HepG2 (cell line): Measurements from ENCODE around the gene COA5. TPM values are rescaled to one million over a fixed set of nuclear protein-coding genes. Genes with fewer than 3 reads are reported as not detected.

ENCODE experiments used
- FOSL1 ChIP-seq: sonication (generic); formaldehyde crosslinking; IDR thresholded peaks from 2 replicates; pipeline ENCODE4 v1.9.0; 2021; ENCODE audit warnings: missing genetic modification reagents, borderline replicate concordance
- HNF1A ChIP-seq, 2 experiments: sonication (generic) in 1 of 2; formaldehyde crosslinking in 1 of 2; IDR thresholded peaks; 2 replicates each; pipeline versions ENCODE4 v1.4.0 to v1.6.1; 2016 to 2020; ENCODE audit warnings: borderline replicate concordance in 1 of 2, low read depth in 1 of 2, mild to moderate bottlenecking in 1 of 2, missing genetic modification reagents in 1 of 2
- HOXA5 ChIP-seq: sonication (generic); formaldehyde crosslinking; IDR thresholded peaks from 2 replicates; pipeline ENCODE4 v1.4.0; 2020; ENCODE audit warnings: missing genetic modification reagents
- KLF6 ChIP-seq: IDR thresholded peaks from 2 replicates; pipeline ENCODE4 v1.8.0; 2016; ENCODE audit warnings: missing biosample characterization, missing genetic modification reagents
- MATR3 ChIP-seq: sonication (generic); formaldehyde crosslinking; IDR thresholded peaks from 2 replicates; pipeline ENCODE4 v1.4.0; 2020; ENCODE audit warnings: missing genetic modification reagents
- MAX ChIP-seq: IDR thresholded peaks from 2 replicates; pipeline ENCODE4 v1.6.1; 2012; ENCODE audit warnings: inconsistent platforms
- MLXIP ChIP-seq: sonication (generic); formaldehyde crosslinking; IDR thresholded peaks from 2 replicates; pipeline ENCODE4 v1.9.0; 2021; ENCODE audit warnings: missing genetic modification reagents, borderline replicate concordance
- REL ChIP-seq: sonication (generic); formaldehyde crosslinking; conservative IDR thresholded peaks from 2 replicates; pipeline ENCODE4 v1.8.0; 2022; ENCODE audit warnings: mild to moderate bottlenecking, missing genetic modification reagents, moderate library complexity
- TOE1 ChIP-seq: sonication (generic); formaldehyde crosslinking; IDR thresholded peaks from 2 replicates; pipeline ENCODE4 v1.4.0; 2020; ENCODE audit warnings: mild to moderate bottlenecking, missing genetic modification reagents
- TRAFD1 ChIP-seq: sonication (generic); formaldehyde crosslinking; IDR thresholded peaks from 2 replicates; pipeline ENCODE4 v1.5.1; 2020; ENCODE audit warnings: missing genetic modification reagents, mild to moderate bottlenecking, borderline replicate concordance
- YY1 ChIP-seq: IDR thresholded peaks from 2 replicates; pipeline ENCODE4 v1.6.1; 2011; ENCODE audit warnings: low read length, low read depth, moderate library complexity, mild to moderate bottlenecking; ENCODE audit not compliant: insufficient read depth, insufficient replicate concordance
- ZBTB44 ChIP-seq: sonication (generic); formaldehyde crosslinking; IDR thresholded peaks from 2 replicates; pipeline ENCODE4 v1.4.0; 2020; ENCODE audit warnings: missing genetic modification reagents
- ZMYM2 ChIP-seq: sonication (generic); formaldehyde crosslinking; IDR thresholded peaks from 2 replicates; pipeline ENCODE4 v1.8.0; 2022; ENCODE audit warnings: mild to moderate bottlenecking, missing genetic modification reagents
- ZNF567 ChIP-seq: sonication (generic); formaldehyde crosslinking; IDR thresholded peaks from 2 replicates; pipeline ENCODE4 v1.8.1; 2023; ENCODE audit warnings: mild to moderate bottlenecking, missing genetic modification reagents, borderline replicate concordance
- ZNF589 ChIP-seq: sonication (generic); formaldehyde crosslinking; conservative IDR thresholded peaks from 2 replicates; pipeline ENCODE4 v1.8.0; 2022; ENCODE audit warnings: mild to moderate bottlenecking, moderate library complexity, missing genetic modification reagents
- ZNF629 ChIP-seq: sonication (generic); formaldehyde crosslinking; conservative IDR thresholded peaks from 2 replicates; pipeline ENCODE4 v1.5.0; 2020; ENCODE audit warnings: missing genetic modification reagents
- ZNF644 ChIP-seq: IDR thresholded peaks from 2 replicates; pipeline ENCODE4 v1.6.1; 2016; ENCODE audit warnings: low read depth
- ZNF7 ChIP-seq: IDR thresholded peaks from 2 replicates; pipeline ENCODE4 v1.6.1; 2016; ENCODE audit warnings: missing biosample characterization, missing genetic modification reagents
- ZNF761 ChIP-seq: sonication (generic); formaldehyde crosslinking; conservative IDR thresholded peaks from 2 replicates; pipeline ENCODE4 v1.4.0; 2020; ENCODE audit warnings: mild to moderate bottlenecking, missing genetic modification reagents
- ZSCAN29 ChIP-seq: sonication (generic); formaldehyde crosslinking; conservative IDR thresholded peaks from 2 replicates; pipeline ENCODE4 v1.4.0; 2020; ENCODE audit warnings: mild to moderate bottlenecking, missing genetic modification reagents
- polyA plus RNA-seq, 8 experiments: library from polyadenylated mRNA; depleted of rRNA in 3 of 8; stranded (reverse) in 7 of 8; unstranded in 1 of 8; fragments of >200 nt; fragmentation: Illumina TruSeq in 4 of 8; extraction: Trizol in 4 of 8; gene quantifications; 2 replicates each; pipeline versions ENCODE4 v1.2.1 to v1.2.3, GENCODE V29; 2011 to 2016; ENCODE audit warnings: low read depth in 4 of 8, missing spikeins in 1 of 8, mixed read lengths in 1 of 8; ENCODE audit not compliant: insufficient read depth in 1 of 8
- total RNA-seq, 5 experiments: library from RNA; depleted of rRNA; stranded (reverse); fragments of >200 nt; fragmentation: Illumina TruSeq; extraction: Trizol; gene quantifications; 2 replicates each; pipeline ENCODE4 v1.2.3, GENCODE V29; 2016; ENCODE audit warnings: low read depth in 1 of 5

The COA5 gene
- total and polyA plus RNA-seq, 2 of the 13 experiments (the other 11 are each of a cell fraction or from before 2014, with no cell fraction given) = 43.6 to 64.5 TPM

- TF ChIP-seq YY1 (peak; percentile 42), MLXIP (no peak), ZMYM2 (no peak), ZNF567 (CRISPR knock-in tag) (no peak), ZSCAN29 (CRISPR knock-in tag) (no peak), MATR3 (CRISPR knock-in tag) (no peak), ZNF589 (CRISPR knock-in tag) (no peak), REL (CRISPR knock-in tag) (no peak), TOE1 (CRISPR knock-in tag) (no peak), ZBTB44 (no peak), MAX (peak; percentile 29; the same call in 1 of the 2 replicates), ZNF629 (CRISPR knock-in tag) (no peak), KLF6 (CRISPR knock-in tag) (no peak), ZNF761 (CRISPR knock-in tag) (no peak), HOXA5 (CRISPR knock-in tag) (no peak), HNF1A (IDR thresholded peaks at IDR 0.05; ENCODE audit: low read depth) (no peak), HNF1A (CRISPR knock-in tag; IDR thresholded peaks at IDR 0.05; ENCODE audit: borderline replicate concordance) (no peak), TRAFD1 (no peak), FOSL1 (CRISPR knock-in tag) (no peak), ZNF7 (CRISPR knock-in tag) (no peak), ZNF644 (no peak)
Measured at GRCh38 chr2:98569197-98569793, 39.0 kb downstream of the COA5 start (continued).
